GM21526 (cell line): ENCODE data around the gene CD101.
A peak's percentile ranks its signal among the peaks of the same experiment; 100 is the strongest.

Source experiments
- ATAC-seq: cut with Tn5 transposase; IDR thresholded peaks from one replicate; pipeline ENCODE4 v1.9.1; 2021; ENCODE audit warnings: moderate library complexity; ENCODE audit not compliant: unreplicated experiment, low FRiP score

The CD101 gene

DNA sequence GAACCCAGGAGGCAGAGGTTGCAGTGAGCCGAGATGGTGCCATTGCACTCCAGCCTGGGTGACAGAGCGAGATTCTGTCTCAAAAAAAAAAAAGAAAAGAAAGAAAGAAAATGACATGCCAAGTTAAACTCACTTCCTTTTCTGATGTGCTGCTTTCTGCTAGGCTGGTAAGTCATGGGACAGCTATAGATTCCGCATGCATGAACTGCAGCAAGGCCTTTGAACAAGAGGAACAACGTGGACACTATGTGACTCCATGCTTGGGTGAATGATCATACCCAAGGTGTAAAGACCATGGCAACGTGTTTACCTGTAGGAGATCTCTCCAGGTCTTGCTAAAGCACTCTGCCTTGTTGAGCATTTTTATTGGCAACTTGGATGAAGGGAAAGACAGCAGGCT is 48.3 kb downstream of the CD101 start:
- ATAC-seq: no peak

DNA sequence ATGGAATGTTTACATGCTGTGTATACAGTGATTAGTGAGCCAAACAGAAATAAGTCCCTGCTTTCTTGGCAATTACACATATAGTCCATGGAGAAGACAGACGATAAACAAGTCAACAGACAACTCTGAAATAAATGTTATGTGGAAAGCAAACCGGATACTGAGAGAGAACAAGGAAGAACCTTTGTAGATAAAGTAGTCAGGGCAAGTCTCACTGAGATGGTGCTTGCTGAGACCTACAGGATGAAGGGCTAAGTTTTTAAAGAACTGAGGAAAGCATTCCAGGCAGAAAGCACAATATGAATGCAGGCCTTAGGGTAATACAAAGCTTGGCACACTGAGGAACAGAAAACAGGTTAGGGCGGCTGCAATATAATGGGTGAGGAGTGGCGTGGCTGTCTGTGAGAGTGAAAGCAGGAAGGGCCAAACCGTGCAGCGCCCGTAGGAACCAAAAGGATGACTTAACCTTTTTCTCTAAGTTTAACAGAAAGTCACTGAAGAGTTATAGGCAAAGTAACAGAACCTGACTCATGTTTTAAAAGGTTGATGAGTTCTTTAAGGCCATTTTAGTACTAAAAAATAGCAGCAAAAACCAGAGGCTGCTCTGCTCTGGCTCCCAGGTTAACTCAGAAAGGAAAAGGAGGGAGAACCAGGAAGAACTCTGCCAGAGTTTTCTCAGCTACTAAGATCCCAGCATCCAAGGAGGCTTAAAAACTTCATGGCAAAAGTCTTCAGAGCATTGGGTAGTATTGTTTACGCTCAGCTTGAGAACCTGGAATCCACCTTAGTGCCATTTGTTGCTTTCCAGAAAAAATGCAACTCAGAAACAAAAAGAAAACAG is 49.9 kb downstream of the CD101 start:
- peak; percentile 73 for ATAC-seq

DNA sequence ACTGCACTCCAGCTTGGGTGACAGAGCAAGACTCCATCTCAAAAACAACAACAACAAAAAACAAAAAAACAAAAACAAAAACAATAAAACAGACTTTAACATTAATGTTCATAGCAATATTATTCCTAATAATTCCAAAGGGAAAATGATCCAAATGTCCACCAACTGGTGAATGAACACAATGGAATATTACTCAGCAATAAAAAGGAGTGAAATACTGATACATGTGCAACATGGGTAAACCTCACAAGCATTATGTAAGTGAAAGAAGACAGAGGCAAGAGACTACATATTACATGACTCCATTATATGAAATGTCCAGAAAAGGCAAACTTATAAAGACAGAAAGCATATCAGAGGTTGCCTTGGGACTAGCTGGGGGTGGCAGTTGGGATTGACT is 52.5 kb downstream of the CD101 start:
- ATAC-seq: no peak

DNA sequence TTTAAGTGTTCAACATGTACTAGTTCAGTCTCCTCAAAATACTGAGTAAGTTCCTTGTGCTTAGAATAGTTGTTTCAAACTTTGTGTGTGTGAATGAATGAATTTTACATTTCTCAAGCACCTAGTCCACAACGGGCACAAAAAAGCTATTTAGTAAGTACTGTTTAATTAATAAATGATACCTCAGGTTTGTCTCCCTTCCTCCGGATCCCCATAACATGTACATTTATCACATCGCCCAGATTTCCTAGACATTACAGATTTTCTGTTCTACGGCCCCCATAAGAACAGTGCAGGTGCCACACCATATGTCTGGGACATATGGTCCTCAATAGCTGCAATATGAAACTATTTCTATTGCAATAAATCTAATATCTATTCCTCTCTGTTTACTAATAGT is 57.2 kb downstream of the CD101 start:
- ATAC-seq: no peak

DNA sequence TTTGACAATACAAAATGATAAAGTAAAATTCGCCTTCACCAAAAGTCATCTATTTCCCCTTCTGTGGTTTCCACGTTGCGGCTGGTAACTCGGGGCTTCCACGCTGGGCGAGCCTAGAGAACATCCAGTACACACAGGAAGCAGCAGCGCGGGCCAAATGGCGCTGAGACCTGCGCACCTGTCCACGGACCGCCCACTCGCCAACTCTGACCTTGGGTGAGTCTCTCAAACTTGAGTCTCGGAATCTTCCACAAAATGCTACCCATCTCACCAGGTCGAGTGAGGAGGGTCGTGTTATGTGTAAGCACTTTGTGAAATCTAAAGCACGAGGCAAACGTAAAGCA is 57.7 kb downstream of the CD101 start:
- ATAC-seq: peak; percentile 32

DNA sequence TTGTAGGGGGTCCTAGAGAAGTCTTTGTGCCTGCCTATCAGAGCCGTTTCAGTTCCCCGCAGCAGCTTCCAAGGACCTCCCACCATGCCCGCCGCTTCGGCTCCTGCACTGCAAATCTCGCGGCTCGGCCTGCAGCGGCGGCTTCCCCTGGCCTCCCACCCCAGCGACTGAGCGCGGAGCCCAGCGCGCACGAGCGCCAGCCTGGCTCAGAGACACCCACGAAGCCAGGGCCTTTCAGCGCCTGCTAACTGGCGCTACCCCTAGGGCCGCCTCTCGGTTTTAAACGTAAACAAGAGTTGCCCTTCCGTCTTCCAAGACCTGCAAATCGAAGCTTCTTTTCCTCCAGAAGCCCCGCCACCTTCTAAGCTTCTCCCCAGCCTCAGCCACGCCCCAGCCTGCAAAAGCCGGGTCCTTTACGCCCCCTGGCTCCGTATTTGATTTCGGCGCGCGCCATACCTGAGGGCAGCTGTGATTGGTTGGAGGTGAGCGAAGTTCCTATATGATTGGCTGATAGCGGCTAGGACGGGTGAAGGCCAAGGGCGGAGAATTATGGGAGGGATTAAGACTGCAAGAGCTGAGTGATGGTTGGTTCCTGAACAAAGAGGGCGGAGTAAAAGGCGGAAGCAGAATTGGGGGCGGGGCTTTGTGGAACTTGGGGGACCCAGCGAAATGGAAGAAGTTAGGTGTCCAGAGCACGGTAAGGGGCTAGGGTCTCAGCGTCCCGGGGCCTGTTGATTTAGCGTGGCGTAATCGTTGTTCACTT is 58.3 kb downstream of the CD101 start, which contains the start of gene TTF2:
TTF2 (plus strand) TSS at position 649 of the 763 bp plus-strand sequence; CDS start at position 670, 21 bp downstream.
- ATAC-seq: peak; percentile 91

DNA sequence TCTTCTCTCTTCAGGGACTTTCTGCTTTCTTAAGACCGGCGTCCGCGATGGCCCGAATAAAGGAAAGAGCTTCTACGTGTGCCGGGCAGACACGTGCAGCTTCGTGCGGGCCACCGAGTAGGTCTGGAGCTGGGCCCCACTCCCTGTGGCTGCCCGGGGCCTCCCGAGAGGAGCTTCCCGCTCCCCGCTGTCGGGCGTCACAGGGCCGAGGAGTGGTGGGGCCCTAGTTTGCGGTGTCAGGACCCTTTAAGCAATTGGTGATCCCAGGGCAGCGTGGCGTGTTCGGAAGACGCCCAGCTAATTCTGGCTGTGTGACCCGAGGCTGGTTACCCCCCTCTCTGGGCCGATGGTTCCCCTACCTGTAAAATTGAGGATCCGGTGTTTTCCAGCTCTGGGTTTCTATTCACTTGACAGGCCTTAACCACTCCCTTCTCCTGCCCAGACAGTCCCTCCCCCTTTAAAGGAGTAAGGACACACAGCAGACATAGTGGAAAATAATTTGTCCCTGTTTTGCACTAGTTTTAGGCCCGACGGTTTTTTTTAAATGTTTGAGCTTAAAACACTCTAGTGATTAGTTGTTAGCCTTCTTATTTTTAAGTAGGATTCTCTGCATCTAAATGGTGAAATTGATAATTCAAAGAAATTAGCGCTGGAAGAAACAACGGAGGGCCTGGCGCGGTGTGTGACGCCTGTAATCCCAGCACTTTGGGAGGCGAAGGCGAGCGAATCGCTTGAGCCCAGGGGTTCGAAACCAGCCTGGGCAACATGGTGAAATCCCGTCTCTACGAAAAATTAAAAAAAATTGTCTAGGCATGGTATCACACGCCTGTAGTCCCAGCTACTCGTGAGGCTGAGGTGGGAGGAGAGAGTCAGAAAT is 59.1 kb downstream of the CD101 start:
- ATAC-seq: peak; percentile 6

DNA sequence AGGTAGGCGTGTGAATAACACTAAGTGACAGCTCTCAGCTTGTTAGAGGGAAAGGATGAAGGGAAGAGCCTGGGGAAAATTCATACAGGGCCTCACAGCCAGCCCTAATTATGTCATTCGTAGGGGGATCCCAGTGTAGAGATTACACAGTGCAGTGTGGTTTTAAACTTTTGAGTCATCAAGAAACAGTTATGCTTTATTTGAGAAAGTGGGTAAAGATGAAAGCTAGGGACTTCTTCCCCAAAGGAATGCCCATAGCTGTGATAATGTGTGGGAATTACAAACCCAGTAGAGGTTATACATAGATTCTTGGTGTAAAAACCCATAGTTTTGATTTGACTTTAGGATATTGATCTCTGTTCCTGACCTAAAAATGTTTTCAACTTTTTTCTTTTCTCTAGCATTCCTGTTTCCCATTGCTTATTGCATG is 60.4 kb downstream of the CD101 start:
- ATAC-seq: no peak

DNA sequence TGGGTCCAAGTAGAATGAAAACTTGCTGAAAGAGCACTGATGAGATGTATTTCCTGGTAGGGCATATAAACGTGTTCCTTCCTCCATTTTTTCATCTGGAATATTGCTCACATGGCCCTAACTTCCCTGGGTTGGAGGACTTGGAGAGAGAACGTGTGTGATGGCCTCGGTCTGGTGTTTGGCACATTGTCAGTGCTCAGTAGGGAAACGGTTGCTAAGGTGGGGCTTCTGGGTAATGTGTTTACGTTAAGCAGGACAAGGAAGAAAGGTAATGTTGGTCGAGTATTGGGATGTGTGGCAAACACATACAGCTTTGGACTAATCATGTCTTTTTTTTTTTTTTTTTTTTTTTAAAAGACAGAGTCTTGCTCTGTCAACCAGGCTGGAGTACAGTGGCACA is 64.8 kb downstream of the CD101 start:
- no peak for ATAC-seq

DNA sequence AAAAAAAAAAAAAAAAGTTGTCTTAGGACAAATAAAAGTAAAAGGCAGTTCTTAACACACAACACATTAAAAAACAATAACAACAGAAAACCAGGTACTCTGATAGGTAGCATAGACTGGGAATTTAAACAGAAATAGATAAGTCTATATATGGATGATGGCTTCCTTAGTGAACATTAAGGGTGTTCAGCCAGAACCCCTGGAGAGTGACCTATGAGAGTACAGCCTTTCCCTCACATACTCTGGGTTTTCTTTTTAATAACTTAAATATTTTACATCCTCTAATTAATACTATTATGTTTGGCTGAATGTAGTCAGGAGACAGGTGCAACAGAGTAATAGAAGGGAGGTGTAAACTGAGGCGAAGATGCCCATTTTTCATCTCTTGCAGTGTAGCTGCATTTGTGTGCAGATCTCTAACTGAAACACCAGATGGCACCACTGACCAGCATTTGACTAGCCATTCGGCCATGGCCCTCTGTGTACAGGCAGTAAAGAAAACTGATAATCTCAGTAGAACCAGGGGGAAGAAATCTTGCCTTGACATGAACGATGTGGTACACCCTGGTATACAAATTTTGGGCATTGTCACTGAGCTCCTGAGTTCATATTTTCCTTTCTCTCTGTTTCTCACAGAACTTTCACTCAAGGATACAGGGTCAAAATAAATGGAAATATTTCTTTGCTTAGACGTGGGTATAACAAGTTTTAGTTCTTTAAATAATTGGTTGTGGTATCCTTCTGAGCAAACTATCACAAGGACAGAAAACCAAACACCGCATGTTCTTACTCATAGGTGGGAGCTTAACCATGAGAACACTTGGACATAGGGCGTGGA is 66.2 kb downstream of the CD101 start:
- peak; percentile 66 for ATAC-seq

DNA sequence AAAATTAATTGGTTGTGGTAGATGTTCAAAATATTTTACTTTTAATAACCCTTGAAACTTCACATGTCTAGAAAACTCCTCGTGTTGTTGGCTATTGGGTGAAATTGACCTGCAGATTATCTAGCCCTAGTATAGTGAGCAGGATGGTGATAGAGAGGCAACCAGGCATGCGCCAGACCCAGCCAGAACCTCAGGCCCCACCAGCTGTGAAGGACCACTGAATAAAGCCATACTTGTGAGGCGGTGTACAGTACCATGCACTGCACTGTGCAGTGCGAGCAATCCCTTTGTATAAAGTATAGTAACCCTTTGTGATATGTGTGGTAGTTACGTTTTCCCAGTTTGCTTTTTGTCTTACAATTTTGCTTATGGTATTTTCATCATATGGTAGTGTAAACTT is 67.0 kb downstream of the CD101 start:
- no peak for ATAC-seq

DNA sequence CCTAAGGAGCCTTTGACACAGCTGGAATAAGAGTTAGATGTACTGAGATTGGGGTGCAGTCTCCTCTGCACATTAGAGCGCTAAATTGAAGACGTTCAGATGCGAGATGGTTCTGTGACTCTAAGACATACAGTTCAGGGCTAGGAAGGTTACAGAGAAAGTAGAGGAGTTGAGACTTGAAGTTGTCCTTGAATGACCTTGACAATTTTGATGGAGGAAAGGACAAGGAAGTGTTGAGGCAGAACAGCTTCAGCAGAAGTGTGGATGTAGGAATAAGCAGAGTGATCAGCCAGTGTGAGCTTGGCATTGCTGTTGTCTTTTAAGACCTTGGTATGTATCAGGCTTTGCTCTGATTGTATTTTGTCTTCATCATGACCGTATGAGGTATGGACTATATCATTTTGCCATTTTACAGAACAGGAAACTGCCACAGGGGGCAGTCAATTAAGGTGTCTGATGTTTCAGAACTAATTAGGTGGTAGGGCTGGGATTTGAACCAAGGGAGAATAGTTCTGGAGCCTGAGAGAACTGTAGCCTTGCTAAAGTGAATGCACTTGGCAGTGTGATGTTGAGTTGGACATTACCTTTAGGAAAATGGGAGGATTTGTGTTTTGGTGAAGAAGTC is 67.8 kb downstream of the CD101 start:
- ATAC-seq: no peak

DNA sequence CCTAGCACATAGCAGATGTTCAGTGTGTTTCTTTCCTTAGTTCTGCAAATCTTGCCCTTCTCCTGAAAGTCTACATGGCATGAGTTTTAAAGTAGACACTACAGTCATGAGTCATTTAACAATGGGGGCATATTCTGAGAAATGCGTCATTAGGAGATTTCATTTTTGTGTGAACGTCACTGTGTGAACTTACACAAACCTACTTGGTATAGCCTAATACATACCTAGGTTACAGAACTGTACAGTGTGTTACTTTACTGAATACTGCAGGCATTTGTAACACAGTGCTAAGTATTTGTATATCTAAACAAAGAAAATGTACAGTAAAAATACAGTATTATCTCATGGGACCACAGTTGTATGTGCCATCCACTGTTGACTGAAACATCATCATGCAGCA is 68.6 kb downstream of the CD101 start:
- no peak for ATAC-seq

DNA sequence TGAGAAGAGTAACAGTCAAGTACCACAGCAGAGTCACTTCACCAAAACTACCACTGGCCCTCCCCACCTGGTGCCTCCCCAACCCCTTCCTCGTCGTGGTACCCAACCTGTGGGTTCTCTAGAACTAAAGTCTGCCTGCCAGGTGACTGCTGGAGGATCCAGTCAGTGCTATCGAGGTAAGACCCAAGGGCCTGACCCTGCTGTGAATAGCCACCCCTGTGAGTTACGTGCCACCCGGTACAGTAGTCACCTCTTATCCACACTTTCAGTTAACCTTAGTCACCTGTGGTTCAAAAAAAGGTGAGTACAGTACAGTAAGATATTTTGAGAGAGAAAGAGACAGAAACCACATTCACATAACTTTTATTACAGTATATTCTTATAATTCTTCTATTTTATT is 75.1 kb downstream of the CD101 start:
- ATAC-seq: no peak

DNA sequence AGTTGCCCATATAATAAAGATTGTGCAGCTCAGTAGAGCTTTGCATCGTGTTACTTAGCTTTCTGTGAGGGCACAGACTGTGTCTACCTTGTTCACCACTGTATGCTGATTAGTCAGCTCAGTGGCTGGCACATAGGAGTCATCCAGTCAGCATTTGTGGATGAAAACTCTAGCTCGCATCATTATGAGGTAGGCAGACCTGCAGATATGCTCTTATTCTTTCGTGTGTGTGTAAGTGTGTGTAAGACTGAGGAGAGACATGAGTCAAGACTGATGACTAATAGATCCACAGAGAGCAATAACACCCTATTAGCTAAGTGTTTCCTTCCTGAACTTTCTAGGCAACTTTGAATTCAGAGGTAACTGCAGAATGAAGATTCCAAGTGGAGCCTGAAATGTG is 75.7 kb downstream of the CD101 start:
- no peak for ATAC-seq

DNA sequence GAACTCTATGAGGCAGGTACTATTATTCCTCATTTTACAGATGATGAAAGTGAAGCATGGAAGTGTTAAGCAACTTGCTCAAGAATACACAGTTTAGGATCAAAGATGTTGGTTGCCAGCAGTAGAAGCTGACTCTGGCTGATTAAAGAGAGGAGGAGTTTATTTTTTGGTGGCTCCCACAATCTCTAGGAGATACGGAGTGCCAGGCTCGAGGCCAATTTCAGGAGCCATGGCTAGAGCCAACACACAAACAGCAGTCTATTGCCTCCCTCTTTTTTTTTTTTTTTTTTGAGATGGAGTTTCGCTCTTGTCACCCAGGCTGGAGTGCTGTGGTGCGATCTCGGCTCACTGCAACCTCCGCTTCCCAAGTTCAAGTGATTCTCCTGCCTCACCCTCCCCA is 78.2 kb downstream of the CD101 start:
- ATAC-seq: no peak

DNA sequence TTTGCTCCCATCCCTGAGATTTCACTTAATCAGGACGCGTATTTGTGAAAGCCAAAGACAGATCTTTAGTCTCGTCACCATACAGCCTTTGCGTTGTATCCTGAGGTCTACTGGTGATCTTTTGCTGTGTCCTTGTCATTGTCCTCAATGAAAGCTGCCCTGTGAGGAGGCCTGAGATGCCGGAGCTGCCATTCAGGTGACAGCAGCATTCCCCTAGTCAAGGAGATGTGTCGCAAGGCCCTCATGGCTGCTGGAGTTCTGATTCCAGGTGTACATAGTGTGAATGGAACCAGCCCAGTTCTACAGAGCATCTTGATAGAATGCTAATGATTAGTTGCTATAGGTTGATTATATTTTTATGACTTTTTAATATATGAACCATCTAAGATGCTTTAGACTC is 82.7 kb downstream of the CD101 start:
- ATAC-seq: no peak
